HCT116 (cell line): ENCODE data around the gene ALAD. TPM values are rescaled to one million over a fixed set of nuclear protein-coding genes. Genes with fewer than 3 reads are reported as not detected.
"Not testable (repeated sequence)": the region's sequence is repeated elsewhere in the genome, so short reads cannot be mapped to it uniquely, and the experiment has no call there.

ENCODE experiments used
- ATAC-seq: fragments of 200-7000 bp; cut with Tn5 transposase; 2 replicates; pipeline ENCODE4 v1.9.1; 2020; ENCODE audit warnings: mild to moderate bottlenecking, moderate library complexity
- BruUV-seq: library from RNA; stranded (reverse); fragments of 400-500 nt; replicated peaks from 2 replicates; lab custom pipeline; 2021; lab: Mats Ljungman, UMichigan
- CTCF ChIA-PET: fragments of 300-600 bp; sonication (Branson Sonifier 250); formaldehyde crosslinking; loops from one replicate; lab custom pipeline; 2021; ENCODE audit warnings: antibody characterized with exemption; lab: Charles Lee
- POLR2A ChIA-PET: fragments of 300-600, 350-600 bp; sonication (Branson Sonifier 250); formaldehyde crosslinking; loops from one replicate; lab custom pipeline; 2021; ENCODE audit warnings: antibody characterized with exemption; lab: Charles Lee
- RAD21 ChIA-PET, 2 experiments: fragments of 300-600 bp; sonication (Branson Sonifier 250); formaldehyde crosslinking; loops; one replicate each; lab custom pipeline; 2023; ENCODE audit warnings: low total read pairs in 2 of 2; ENCODE audit not compliant: uncharacterized antibody in 2 of 2, unreplicated experiment in 2 of 2, low non-redundant PET in 1 of 2; lab: Charles Lee
- DNase-seq: peaks from one replicate; pipeline ENCODE4 v3.0.0-alpha.2; 2010; ENCODE audit warnings: low read depth, low spot score
- H2AFZ ChIP-seq: fragments of 200-600 bp; shearing (Covaris generic), sonication (generic); 2 replicates; pipeline ENCODE4 v1.6.1; 2017; ENCODE audit warnings: low read depth, mixed run types, mixed read lengths, antibody characterized with exemption, low read length; ENCODE audit not compliant: poor library complexity, severe bottlenecking
- H3K27ac ChIP-seq: 2 replicates; pipeline ENCODE4 v1.5.1; 2012; ENCODE audit warnings: low read depth, low read length
- H3K27me3 ChIP-seq: fragments of 200-600 bp; sonication (generic); 2 replicates; pipeline ENCODE4 v1.6.1; 2016; ENCODE audit warnings: mixed run types, low read length, mixed read lengths; ENCODE audit not compliant: insufficient read depth
- H3K36me3 ChIP-seq, 2 experiments: fragments of 200-500 bp in 1 of 2; fragments of 200-600 bp in 1 of 2; sonication (Bioruptor generic) in 1 of 2; sonication (generic) in 1 of 2; 2 replicates each; pipeline versions ENCODE4 v1.5.1 to v1.6.1; 2014 to 2016; ENCODE audit warnings: low read length in 2 of 2, inconsistent platforms in 1 of 2, mixed read lengths in 1 of 2, mixed run types in 1 of 2; ENCODE audit not compliant: insufficient read depth in 2 of 2, control insufficient read depth in 1 of 2
- H3K4me1 ChIP-seq, 2 experiments: fragments of 200-600 bp in 1 of 2; sonication (generic) in 1 of 2; 2 replicates each; pipeline versions ENCODE4 v1.5.1 to v1.6.1; 2012 to 2017; ENCODE audit warnings: low read length in 2 of 2, inconsistent platforms in 1 of 2, mild to moderate bottlenecking in 1 of 2, mixed read lengths in 1 of 2, mixed run types in 1 of 2, moderate library complexity in 1 of 2; ENCODE audit not compliant: insufficient read depth in 2 of 2, control insufficient read depth in 1 of 2
- H3K4me2 ChIP-seq: fragments of 200-600 bp; sonication (generic); 2 replicates; pipeline ENCODE4 v1.6.1; 2017; ENCODE audit warnings: mixed run types, low read length, mixed read lengths
- H3K4me3 ChIP-seq, 2 experiments: fragments of 200-600 bp in 1 of 2; sonication (generic) in 1 of 2; replicated peaks in 1 of 2; 2 replicates each; pipeline ENCODE4 v1.5.1; 2011 to 2016; ENCODE audit warnings: low read length in 2 of 2, control low read depth in 1 of 2, low read depth in 1 of 2, mild to moderate bottlenecking in 1 of 2, mixed read lengths in 1 of 2, mixed run types in 1 of 2
- H3K79me2 ChIP-seq: fragments of 200-600 bp; sonication (generic); 2 replicates; pipeline ENCODE4 v1.6.1; 2017; ENCODE audit warnings: mild to moderate bottlenecking, mixed run types, low read length, moderate library complexity, mixed read lengths; ENCODE audit not compliant: insufficient read depth
- H3K9ac ChIP-seq: fragments of 200-600 bp; sonication (generic); 2 replicates; pipeline ENCODE4 v1.6.1; 2016; ENCODE audit warnings: low read length, mixed read lengths
- H3K9me2 ChIP-seq: fragments of 200-600 bp; sonication (generic), shearing (Covaris generic); 2 replicates; pipeline ENCODE4 v1.6.1; 2017; ENCODE audit warnings: mixed run types, mild to moderate bottlenecking, moderate library complexity; ENCODE audit not compliant: insufficient read depth
- H3K9me3 ChIP-seq, 2 experiments: fragments of 200-500 bp in 1 of 2; fragments of 200-600 bp in 1 of 2; sonication (Bioruptor generic) in 1 of 2; sonication (generic) in 1 of 2; 2 replicates each; pipeline ENCODE4 v1.6.1; 2014 to 2017; ENCODE audit warnings: low read length in 2 of 2, mixed read lengths in 2 of 2, inconsistent platforms in 1 of 2, low read depth in 1 of 2, mild to moderate bottlenecking in 1 of 2, mixed run types in 1 of 2, moderate library complexity in 1 of 2; ENCODE audit not compliant: control insufficient read depth in 1 of 2, insufficient read depth in 1 of 2
- H4K20me1 ChIP-seq: fragments of 200-600 bp; sonication (generic), shearing (Covaris generic); 2 replicates; pipeline ENCODE4 v1.6.1; 2017; ENCODE audit warnings: mixed run types, mild to moderate bottlenecking, moderate library complexity; ENCODE audit not compliant: insufficient read depth
- EZH2 ChIP-seq: fragments of 200-600 bp; sonication (generic); IDR thresholded peaks from 2 replicates; pipeline ENCODE4 v1.6.1; 2017; ENCODE audit warnings: antibody characterized with exemption, mixed run types
- FOSL1 ChIP-seq: IDR thresholded peaks from 2 replicates; pipeline ENCODE4 v1.6.1; 2012; ENCODE audit warnings: low read depth
- SP1 ChIP-seq: IDR thresholded peaks from 2 replicates; pipeline ENCODE4 v1.6.1; 2012; ENCODE audit warnings: low read depth
- intact Hi-C: fragments of 100-400 bp; cut with micrococcal nuclease; formaldehyde crosslinking; loops from 2 replicates; pipeline ENCODE4 v1.10.0; 2022
- total RNA-seq: library from RNA; stranded (reverse); gene quantifications from one replicate; pipeline ENCODE4 v1.2.1, GENCODE V29; 2021; ENCODE audit not compliant: unreplicated experiment
- TF ChIP-seq, protein P1 (sequence below): IDR thresholded peaks from 2 replicates; pipeline ENCODE4 v1.6.1; 2012; ENCODE audit warnings: low read depth
- TF ChIP-seq, protein P2 (sequence below): IDR thresholded peaks from 2 replicates; pipeline ENCODE4 v1.6.1; 2012

The ALAD gene
- total RNA-seq, 1 experiment from 2014 or later: 14.0 TPM

DNA sequence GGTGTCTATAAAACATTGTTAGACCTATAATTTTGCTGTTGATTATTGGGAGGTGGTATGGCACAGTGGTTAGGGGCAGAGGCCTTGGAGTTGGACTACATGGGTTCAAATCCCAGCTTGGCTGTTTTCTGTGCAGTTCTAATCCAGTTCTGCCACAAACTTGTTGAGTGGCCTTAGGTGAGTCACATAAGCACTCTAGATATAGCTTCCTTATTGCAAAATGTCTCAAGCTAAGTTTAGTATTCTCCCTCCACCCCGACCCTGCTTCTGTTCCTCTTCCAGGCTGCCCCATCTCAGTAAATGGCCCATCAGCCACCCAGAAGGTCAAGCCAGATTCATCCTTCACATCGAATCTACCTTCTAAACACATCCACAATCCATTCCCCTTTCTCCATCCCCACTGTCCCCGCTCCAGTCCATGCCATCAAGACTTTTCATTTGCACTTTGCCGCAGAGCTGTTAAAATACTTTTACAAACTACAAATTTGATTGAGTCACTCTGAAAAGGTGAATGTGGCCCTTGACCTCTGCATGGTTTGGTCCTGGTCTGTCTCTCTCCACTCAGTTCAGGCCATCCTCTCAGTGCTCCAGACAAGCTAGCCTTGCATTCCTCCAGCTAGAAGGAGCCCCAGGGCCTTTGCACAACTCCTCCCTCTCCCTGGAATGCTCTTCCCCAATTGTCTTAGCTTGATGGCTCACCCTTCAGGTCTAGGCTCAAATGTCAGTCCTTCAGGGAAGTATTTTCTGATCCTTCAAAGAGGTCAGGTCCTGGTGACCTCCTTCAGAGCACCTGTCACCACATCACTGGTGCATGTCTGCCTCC is 14.3 kb downstream of the ALAD start (continued):
- TF ChIP-seq, protein P1, sequence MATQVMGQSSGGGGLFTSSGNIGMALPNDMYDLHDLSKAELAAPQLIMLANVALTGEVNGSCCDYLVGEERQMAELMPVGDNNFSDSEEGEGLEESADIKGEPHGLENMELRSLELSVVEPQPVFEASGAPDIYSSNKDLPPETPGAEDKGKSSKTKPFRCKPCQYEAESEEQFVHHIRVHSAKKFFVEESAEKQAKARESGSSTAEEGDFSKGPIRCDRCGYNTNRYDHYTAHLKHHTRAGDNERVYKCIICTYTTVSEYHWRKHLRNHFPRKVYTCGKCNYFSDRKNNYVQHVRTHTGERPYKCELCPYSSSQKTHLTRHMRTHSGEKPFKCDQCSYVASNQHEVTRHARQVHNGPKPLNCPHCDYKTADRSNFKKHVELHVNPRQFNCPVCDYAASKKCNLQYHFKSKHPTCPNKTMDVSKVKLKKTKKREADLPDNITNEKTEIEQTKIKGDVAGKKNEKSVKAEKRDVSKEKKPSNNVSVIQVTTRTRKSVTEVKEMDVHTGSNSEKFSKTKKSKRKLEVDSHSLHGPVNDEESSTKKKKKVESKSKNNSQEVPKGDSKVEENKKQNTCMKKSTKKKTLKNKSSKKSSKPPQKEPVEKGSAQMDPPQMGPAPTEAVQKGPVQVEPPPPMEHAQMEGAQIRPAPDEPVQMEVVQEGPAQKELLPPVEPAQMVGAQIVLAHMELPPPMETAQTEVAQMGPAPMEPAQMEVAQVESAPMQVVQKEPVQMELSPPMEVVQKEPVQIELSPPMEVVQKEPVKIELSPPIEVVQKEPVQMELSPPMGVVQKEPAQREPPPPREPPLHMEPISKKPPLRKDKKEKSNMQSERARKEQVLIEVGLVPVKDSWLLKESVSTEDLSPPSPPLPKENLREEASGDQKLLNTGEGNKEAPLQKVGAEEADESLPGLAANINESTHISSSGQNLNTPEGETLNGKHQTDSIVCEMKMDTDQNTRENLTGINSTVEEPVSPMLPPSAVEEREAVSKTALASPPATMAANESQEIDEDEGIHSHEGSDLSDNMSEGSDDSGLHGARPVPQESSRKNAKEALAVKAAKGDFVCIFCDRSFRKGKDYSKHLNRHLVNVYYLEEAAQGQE: no peak

- RAD21 ChIA-PET: no interaction called here
Measured at GRCh38 chr9:113381909-113382411, 19.1 kb downstream of the ALAD start.

DNA sequence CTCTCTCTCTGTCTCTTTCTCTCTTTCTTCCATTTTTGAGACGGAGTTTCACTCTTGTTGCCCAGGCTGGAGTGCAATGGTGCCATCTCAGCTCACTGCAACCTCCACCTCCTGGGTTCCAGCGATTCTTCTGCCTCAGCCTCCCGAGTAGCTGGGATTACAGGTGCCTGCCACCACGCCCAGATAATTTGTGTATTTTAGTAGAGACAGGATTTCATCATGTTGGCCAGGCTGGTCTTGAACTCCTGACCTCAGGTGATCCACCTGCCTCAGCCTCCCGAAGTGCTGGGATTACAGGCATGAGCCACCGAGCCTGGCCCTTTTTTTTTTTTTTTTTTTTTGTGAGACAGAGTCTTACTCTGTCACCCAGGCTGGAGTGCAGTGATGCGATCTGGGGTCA is 19.6 kb downstream of the ALAD start:
- H3K27me3 ChIP-seq, RAD21 ChIA-PET, BruUV-seq, H3K9me3 ChIP-seq, DNase-seq, CTCF ChIA-PET, H4K20me1 ChIP-seq, H3K4me3 ChIP-seq, H3K79me2 ChIP-seq, H3K9me2 ChIP-seq, ATAC-seq, H3K36me3 ChIP-seq, POLR2A ChIA-PET, H3K9ac ChIP-seq, intact Hi-C loops, H3K27ac ChIP-seq, H2AFZ ChIP-seq: not testable (repeated sequence)
- Histone ChIP-seq H3K4me2 (0 out of 2 replicates have a peak overlapping the region, but pooled peaks have one; percentile 55), H3K4me1 (peaks cover 18 to 28% of the 10 kb centered on the region in 2 experiments)

More at GRCh38 chr9:113381909-113382411, 19.1 kb downstream of the ALAD start:
- Histone ChIP-seq H4K20me1 (no peaks in the 10 kb centered on the region), H3K4me2 (peak overlapping the region; percentile 55), H3K9ac (no peak overlapping the region), H3K9me3 (no peaks in the 10 kb centered on the region), H3K9me2 (no peaks in the 10 kb centered on the region), H3K27ac (no peak overlapping the region), H2AFZ (no peak overlapping the region), H3K27me3 (no peaks in the 10 kb centered on the region), H3K4me1 (peaks cover 18 to 27% of the 10 kb centered on the region in 2 experiments), H3K79me2 (no peaks in the 10 kb centered on the region), H3K4me3 (no peak overlapping the region)
- intact Hi-C loops: no loop called here
- no TSS peak for BruUV-seq
- DNase-seq: no peak
- POLR2A ChIA-PET: no interaction called here
- ATAC-seq: no peak; the same call in 1 of the 2 replicates
- CTCF ChIA-PET: no interaction called here
- TF ChIP-seq SP1: peak; percentile 65
- TF ChIP-seq EZH2: no peak
- TF ChIP-seq, protein P2, sequence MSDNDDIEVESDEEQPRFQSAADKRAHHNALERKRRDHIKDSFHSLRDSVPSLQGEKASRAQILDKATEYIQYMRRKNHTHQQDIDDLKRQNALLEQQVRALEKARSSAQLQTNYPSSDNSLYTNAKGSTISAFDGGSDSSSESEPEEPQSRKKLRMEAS: no peak
- no peak for TF ChIP-seq FOSL1
- TF ChIP-seq, all 23 proteins: peak for 1
- no peaks in the 10 kb centered on the region for H3K36me3 ChIP-seq
